Measurements from ENCODE around the gene GMFB. TPM values are rescaled to one million over a fixed set of nuclear protein-coding genes. Genes with fewer than 3 reads are reported as not detected.

Gene GMFB
- total RNA-seq, 3 donors from 2014 or later = 55.7 to 74.4 (median 57.5) TPM

GRCh38 chr14:54487771-54488170 lies 1.0 kb downstream of the GMFB start:
- Histone ChIP-seq H3K4me3 (no peak overlapping the region), H3K4me1 (ENCODE audit: low read depth) (peaks cover 51% of the 10 kb centered on the region), H3K9me3 (no peaks in the 10 kb centered on the region), H3K36me3 (ENCODE audit: low read depth) (no peaks in the 10 kb centered on the region)
- TF ChIP-seq CTCF (IDR thresholded peaks at IDR 0.05) = no peak
- peak; percentile 39 for ATAC-seq
- intact Hi-C loops (cut with DNase I, micrococcal nuclease) = no loop called here
- DNase-seq = no peak

GRCh38 chr14:54486685-54487084 lies 2.1 kb downstream of the GMFB start:
- H3K4me1 ChIP-seq (ENCODE audit: low read depth) = peaks cover 51% of the 10 kb centered on the region
- ATAC-seq (no peak), DNase-seq (no peak)
- H3K36me3 ChIP-seq (ENCODE audit: low read depth) = no peaks in the 10 kb centered on the region
- intact Hi-C loops (cut with DNase I, micrococcal nuclease) = no loop called here
- TF ChIP-seq CTCF (IDR thresholded peaks at IDR 0.05) = no peak
- no peaks in the 10 kb centered on the region for H3K9me3 ChIP-seq
- no peak overlapping the region for H3K4me3 ChIP-seq

DNA sequence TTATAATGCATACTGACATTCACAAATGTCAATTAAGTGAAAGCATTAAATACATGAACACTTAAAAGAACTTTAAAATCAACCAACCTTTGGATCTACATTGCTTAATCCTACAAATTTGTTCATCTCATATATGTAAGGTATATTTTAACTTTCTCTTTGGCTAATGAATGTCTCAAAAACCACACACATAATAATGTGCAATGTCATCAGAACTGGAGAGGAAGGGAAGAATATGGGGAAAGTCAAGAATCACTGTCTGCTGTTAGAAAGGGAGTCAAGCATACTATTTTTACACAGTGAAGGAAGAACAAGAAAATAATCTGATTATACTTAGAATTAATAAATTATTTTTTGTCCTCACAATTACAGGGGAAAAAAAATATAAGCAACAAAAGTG lies 4.9 kb downstream of the GMFB start:
- H3K4me3 ChIP-seq = no peak overlapping the region
- DNase-seq (no peak), ATAC-seq (no peak)
- no peaks in the 10 kb centered on the region for H3K9me3 ChIP-seq
- TF ChIP-seq CTCF (IDR thresholded peaks at IDR 0.05) = no peak
- intact Hi-C loops (cut with DNase I, micrococcal nuclease) = no loop called here
- H3K4me1 ChIP-seq (ENCODE audit: low read depth) = peaks cover 42% of the 10 kb centered on the region
- H3K36me3 ChIP-seq (ENCODE audit: low read depth) = no peaks in the 10 kb centered on the region

- DNase-seq (no peak), ATAC-seq (peak; percentile 84)
- Histone ChIP-seq H3K4me1 (ENCODE audit: low read depth) (peaks cover 42% of the 10 kb centered on the region), H3K4me3 (no peak overlapping the region), H3K36me3 (ENCODE audit: low read depth) (no peaks in the 10 kb centered on the region), H3K9me3 (no peaks in the 10 kb centered on the region)
- intact Hi-C loops (cut with DNase I, micrococcal nuclease) = no loop called here
- TF ChIP-seq CTCF (IDR thresholded peaks at IDR 0.05) = no peak
Observed at GRCh38 chr14:54483073-54483745, 5.6 kb downstream of the GMFB start.

- H3K4me3 ChIP-seq = no peak overlapping the region
- no peaks in the 10 kb centered on the region for H3K36me3 ChIP-seq (ENCODE audit: low read depth)
- peaks cover 31% of the 10 kb centered on the region for H3K4me1 ChIP-seq (ENCODE audit: low read depth)
- no peak for ATAC-seq
- H3K9me3 ChIP-seq = no peaks in the 10 kb centered on the region
- DNase-seq = no peak
- intact Hi-C loops (cut with DNase I, micrococcal nuclease) = no loop called here
- TF ChIP-seq CTCF (IDR thresholded peaks at IDR 0.05) = no peak
Observed at GRCh38 chr14:54481695-54482094, 7.1 kb downstream of the GMFB start.
